Esophagus squamous epithelium (tissue), 4 donors: Measurements from ENCODE around the gene OTOA.
"Not testable (repeated sequence)": the region's sequence is repeated elsewhere in the genome, so short reads cannot be mapped to it uniquely, and the experiment has no call there.

Experiments used
- CTCF ChIP-seq, 6 experiments: fragments of 450-650 bp in 4 of 6; fragments of 200-600 bp in 2 of 6; sonication (generic) in 2 of 6; IDR thresholded peaks; one replicate each; pipeline ENCODE4 v1.5.1; 2016 to 2019; ENCODE audit warnings: antibody characterized with exemption in 6 of 6, mild to moderate bottlenecking in 4 of 6, moderate library complexity in 4 of 6
- POLR2A ChIP-seq, 4 donors: fragments of 450-650 bp; IDR thresholded peaks; one replicate each; pipeline ENCODE4 v1.6.1; 2017; ENCODE audit warnings: antibody characterized with exemption in 4 of 4, mild to moderate bottlenecking in 4 of 4, moderate library complexity in 3 of 4

GRCh38 chr16:21714369-21714618, 50.5 kb downstream of the OTOA start:
- TF ChIP-seq CTCF, POLR2A (IDR thresholded peaks at IDR 0.05): not testable (repeated sequence)
